HepG2 (cell line): Measurements from ENCODE around the gene METAP2.

Experiments
- BORCS8-MEF2B ChIP-seq: sonication (generic); formaldehyde crosslinking; IDR thresholded peaks from 2 replicates; pipeline ENCODE4 v1.8.0; 2022; ENCODE audit warnings: mild to moderate bottlenecking, missing genetic modification reagents
- FOXK2 ChIP-seq: fragments of 450-650 bp; IDR thresholded peaks from 2 replicates; pipeline ENCODE4 v1.6.1; 2016
- HOXA3 ChIP-seq: sonication (generic); formaldehyde crosslinking; IDR thresholded peaks from 2 replicates; pipeline ENCODE4 v1.5.0; 2020; ENCODE audit warnings: missing genetic modification reagents
- JUND ChIP-seq: sonication (generic); formaldehyde crosslinking; IDR thresholded peaks from 2 replicates; pipeline ENCODE4 v1.8.0; 2022; ENCODE audit warnings: mild to moderate bottlenecking, missing genetic modification reagents
- KAT7 ChIP-seq: IDR thresholded peaks from 2 replicates; pipeline ENCODE4 v1.6.1; 2018; ENCODE audit warnings: borderline replicate concordance, missing compliant biosample characterization
- ZFY ChIP-seq: sonication (generic); formaldehyde crosslinking; IDR thresholded peaks from 2 replicates; pipeline ENCODE4 v1.4.0; 2020; ENCODE audit warnings: missing genetic modification reagents
- TF ChIP-seq, protein P1 (sequence below): sonication (generic); formaldehyde crosslinking; IDR thresholded peaks from 2 replicates; pipeline ENCODE4 v1.8.0; 2022; ENCODE audit warnings: mild to moderate bottlenecking, missing genetic modification reagents

DNA sequence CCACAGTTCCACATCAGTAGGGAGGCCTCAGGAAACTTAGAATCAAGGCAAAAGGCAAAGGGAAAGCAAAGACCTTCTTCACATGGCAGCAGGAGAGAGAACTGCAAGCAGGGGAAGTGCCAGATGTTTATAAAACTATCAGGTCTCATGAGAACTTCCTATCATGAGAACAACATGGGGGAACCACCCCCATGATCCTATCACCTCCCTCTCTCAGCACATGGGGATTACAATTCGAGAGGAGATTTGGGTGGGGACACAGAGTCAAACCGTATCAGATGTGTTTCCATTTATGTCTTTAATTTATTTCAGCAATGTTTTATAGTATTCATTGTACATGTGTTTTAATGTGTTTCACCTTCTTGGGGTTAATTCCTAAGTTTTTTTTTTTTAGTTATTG, 25.8 kb downstream of the METAP2 start:
- TF ChIP-seq, protein P1, sequence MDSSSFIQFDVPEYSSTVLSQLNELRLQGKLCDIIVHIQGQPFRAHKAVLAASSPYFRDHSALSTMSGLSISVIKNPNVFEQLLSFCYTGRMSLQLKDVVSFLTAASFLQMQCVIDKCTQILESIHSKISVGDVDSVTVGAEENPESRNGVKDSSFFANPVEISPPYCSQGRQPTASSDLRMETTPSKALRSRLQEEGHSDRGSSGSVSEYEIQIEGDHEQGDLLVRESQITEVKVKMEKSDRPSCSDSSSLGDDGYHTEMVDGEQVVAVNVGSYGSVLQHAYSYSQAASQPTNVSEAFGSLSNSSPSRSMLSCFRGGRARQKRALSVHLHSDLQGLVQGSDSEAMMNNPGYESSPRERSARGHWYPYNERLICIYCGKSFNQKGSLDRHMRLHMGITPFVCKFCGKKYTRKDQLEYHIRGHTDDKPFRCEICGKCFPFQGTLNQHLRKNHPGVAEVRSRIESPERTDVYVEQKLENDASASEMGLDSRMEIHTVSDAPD (CRISPR knock-in tag) = no peak
- no peak for TF ChIP-seq HOXA3 (CRISPR knock-in tag)
- no peak for TF ChIP-seq KAT7 (CRISPR knock-in tag)
- TF ChIP-seq JUND = no peak
- TF ChIP-seq ZFY (CRISPR knock-in tag) = no peak
- no peak for TF ChIP-seq FOXK2
- no peak for TF ChIP-seq BORCS8-MEF2B (CRISPR knock-in tag)
